Astrocyte (in vitro differentiated cells and primary cell): ENCODE data around the gene OSGEP.

Experiments
- EZH2 ChIP-seq: IDR thresholded peaks from 2 replicates; pipeline ENCODE4 v1.6.1; 2012; ENCODE audit warnings: mild to moderate bottlenecking, low read length, inconsistent platforms; ENCODE audit not compliant: insufficient read depth
- TF ChIP-seq, protein P1 (sequence below): IDR thresholded peaks from 2 replicates; pipeline ENCODE4 v1.5.1; 2011; ENCODE audit warnings: low read depth, mild to moderate bottlenecking, inconsistent platforms, low read length, moderate library complexity; ENCODE audit not compliant: insufficient read depth

DNA sequence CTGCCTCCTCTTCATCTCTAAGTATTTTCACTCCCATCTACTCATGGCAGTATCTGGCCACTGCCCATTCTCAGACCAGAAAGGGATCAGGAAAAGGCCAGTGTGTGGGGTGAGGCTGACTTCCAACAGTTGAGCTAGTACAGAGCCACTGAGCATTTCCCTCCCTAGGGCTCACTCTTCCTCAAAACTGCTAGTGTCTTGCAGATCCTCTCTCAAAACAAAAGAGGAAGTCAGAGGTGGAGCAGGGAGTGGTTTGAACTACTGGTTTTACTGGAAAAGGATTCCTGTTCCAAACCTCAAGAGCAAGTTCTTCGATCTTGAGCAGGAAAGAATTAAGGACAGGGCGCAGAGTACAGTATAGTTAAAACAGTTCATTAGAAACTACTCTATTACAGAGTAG is 39.0 kb upstream of the OSGEP start:
- TF ChIP-seq, protein P1, sequence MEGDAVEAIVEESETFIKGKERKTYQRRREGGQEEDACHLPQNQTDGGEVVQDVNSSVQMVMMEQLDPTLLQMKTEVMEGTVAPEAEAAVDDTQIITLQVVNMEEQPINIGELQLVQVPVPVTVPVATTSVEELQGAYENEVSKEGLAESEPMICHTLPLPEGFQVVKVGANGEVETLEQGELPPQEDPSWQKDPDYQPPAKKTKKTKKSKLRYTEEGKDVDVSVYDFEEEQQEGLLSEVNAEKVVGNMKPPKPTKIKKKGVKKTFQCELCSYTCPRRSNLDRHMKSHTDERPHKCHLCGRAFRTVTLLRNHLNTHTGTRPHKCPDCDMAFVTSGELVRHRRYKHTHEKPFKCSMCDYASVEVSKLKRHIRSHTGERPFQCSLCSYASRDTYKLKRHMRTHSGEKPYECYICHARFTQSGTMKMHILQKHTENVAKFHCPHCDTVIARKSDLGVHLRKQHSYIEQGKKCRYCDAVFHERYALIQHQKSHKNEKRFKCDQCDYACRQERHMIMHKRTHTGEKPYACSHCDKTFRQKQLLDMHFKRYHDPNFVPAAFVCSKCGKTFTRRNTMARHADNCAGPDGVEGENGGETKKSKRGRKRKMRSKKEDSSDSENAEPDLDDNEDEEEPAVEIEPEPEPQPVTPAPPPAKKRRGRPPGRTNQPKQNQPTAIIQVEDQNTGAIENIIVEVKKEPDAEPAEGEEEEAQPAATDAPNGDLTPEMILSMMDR: no peak
- TF ChIP-seq EZH2: no peak
